NCI-H1048 (cell line): Measurements from ENCODE around the gene VANGL1.

ENCODE experiments used
- DNase-seq: peaks from one replicate; lab custom pipeline; 2025; lab: John Stamatoyannopoulos, UW

Gene VANGL1

GRCh38 chr1:115669002-115669673 lies 27.4 kb downstream of the VANGL1 start:
- no peak for DNase-seq

- DNase-seq = no peak
Measured at GRCh38 chr1:115669886-115670285, 28.1 kb downstream of the VANGL1 start.

GRCh38 chr1:115670476-115671175 lies 28.9 kb downstream of the VANGL1 start:
- DNase-seq = no peak

GRCh38 chr1:115671176-115671934 lies 29.6 kb downstream of the VANGL1 start:
- no peak for DNase-seq

- DNase-seq = no peak
Measured at GRCh38 chr1:115672224-115673009, 30.6 kb downstream of the VANGL1 start.

- no peak for DNase-seq
Measured at GRCh38 chr1:115676498-115677181, 34.9 kb downstream of the VANGL1 start.

GRCh38 chr1:115677182-115677555 lies 35.4 kb downstream of the VANGL1 start:
- DNase-seq = no peak

- DNase-seq = no peak
Measured at GRCh38 chr1:115677565-115677964, 35.8 kb downstream of the VANGL1 start.

- no peak for DNase-seq
Measured at GRCh38 chr1:115678141-115678540, 36.4 kb downstream of the VANGL1 start.

GRCh38 chr1:115679141-115679611 lies 37.4 kb downstream of the VANGL1 start:
- DNase-seq = no peak

GRCh38 chr1:115680730-115681111 lies 39.0 kb downstream of the VANGL1 start:
- no peak for DNase-seq

- no peak for DNase-seq
Measured at GRCh38 chr1:115682792-115683191, 41.0 kb downstream of the VANGL1 start.

GRCh38 chr1:115685029-115685705 lies 43.4 kb downstream of the VANGL1 start:
- no peak for DNase-seq

GRCh38 chr1:115687744-115688143 lies 46.0 kb downstream of the VANGL1 start:
- no peak for DNase-seq

GRCh38 chr1:115690972-115691371 lies 49.2 kb downstream of the VANGL1 start:
- DNase-seq = no peak

- no peak for DNase-seq
Measured at GRCh38 chr1:115692224-115692623, 50.5 kb downstream of the VANGL1 start.

- DNase-seq = no peak
Measured at GRCh38 chr1:115694805-115695204, 53.0 kb downstream of the VANGL1 start.

GRCh38 chr1:115697619-115698018 lies 55.8 kb downstream of the VANGL1 start:
- no peak for DNase-seq

GRCh38 chr1:115701090-115701489 lies 59.3 kb downstream of the VANGL1 start:
- DNase-seq = no peak

GRCh38 chr1:115702959-115703358 lies 61.2 kb downstream of the VANGL1 start:
- no peak for DNase-seq
